ENCODE data around the gene SCARB1.

DNA sequence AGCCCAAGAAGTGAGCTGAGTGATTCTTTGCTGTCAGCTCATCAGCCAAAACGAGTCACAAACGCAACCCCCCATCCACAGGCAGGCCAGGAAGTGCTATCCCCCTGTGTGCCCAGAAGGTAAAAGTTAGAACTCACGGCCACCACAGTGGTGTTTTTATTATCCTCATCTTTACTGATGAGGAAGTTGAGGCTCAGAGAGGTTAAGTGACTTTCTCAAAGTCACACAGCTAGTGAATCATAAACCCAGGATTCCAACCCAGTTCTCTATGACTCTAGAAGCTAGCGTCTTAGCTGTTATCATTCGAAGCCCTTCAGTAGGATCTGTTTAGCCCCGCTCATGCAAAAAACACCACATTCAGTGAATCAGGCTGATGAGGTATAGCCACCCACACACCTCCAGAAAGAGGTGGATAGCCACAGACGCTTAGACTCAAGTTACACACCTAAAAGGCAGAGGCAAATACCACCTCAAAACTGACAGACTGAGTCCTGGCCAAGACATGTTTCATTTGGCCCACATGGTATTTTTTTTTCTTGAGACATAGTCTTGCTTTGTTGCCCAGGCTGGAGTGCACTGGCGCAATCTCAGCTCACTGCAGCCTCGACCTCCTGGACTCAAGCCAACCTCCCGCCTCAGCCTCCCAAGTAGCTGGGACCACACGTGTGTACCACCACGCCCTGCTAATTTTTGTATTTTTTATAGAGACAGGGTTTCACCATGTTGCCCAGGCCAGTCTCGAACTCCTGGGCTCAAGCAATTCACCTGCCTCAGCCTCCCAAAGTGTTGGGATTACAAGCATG is 100.7 kb downstream of the SCARB1 start:
- no peak for TF ChIP-seq ESRRG (CRISPR knock-in tag; IDR thresholded peaks at IDR 0.05)
- TF ChIP-seq TCF4 (CRISPR knock-in tag; IDR thresholded peaks at IDR 0.05; ENCODE audit: borderline replicate concordance) = no peak
- TF ChIP-seq, protein P1, sequence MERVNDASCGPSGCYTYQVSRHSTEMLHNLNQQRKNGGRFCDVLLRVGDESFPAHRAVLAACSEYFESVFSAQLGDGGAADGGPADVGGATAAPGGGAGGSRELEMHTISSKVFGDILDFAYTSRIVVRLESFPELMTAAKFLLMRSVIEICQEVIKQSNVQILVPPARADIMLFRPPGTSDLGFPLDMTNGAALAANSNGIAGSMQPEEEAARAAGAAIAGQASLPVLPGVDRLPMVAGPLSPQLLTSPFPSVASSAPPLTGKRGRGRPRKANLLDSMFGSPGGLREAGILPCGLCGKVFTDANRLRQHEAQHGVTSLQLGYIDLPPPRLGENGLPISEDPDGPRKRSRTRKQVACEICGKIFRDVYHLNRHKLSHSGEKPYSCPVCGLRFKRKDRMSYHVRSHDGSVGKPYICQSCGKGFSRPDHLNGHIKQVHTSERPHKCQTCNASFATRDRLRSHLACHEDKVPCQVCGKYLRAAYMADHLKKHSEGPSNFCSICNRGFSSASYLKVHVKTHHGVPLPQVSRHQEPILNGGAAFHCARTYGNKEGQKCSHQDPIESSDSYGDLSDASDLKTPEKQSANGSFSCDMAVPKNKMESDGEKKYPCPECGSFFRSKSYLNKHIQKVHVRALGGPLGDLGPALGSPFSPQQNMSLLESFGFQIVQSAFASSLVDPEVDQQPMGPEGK (CRISPR knock-in tag; IDR thresholded peaks at IDR 0.05; ENCODE audit: borderline replicate concordance) = no peak
- no peak for TF ChIP-seq ZFP3 (CRISPR knock-in tag; IDR thresholded peaks at IDR 0.05)
- no peak for TF ChIP-seq TSHZ2 (CRISPR knock-in tag; IDR thresholded peaks at IDR 0.05)
- no peak for TF ChIP-seq OSR1 (CRISPR knock-in tag; IDR thresholded peaks at IDR 0.05)
- no peak for TF ChIP-seq CREB5 (CRISPR knock-in tag; IDR thresholded peaks at IDR 0.05; ENCODE audit: low read depth)
- TF ChIP-seq ARNTL (CRISPR knock-in tag; IDR thresholded peaks at IDR 0.05; ENCODE audit: borderline replicate concordance, low read depth) = no peak
- TF ChIP-seq ZNF70 (CRISPR knock-in tag; IDR thresholded peaks at IDR 0.05) = no peak
- TF ChIP-seq PPARA (CRISPR knock-in tag; IDR thresholded peaks at IDR 0.05; ENCODE audit: borderline replicate concordance) = no peak
- TF ChIP-seq ZFP30 (CRISPR knock-in tag; IDR thresholded peaks at IDR 0.05) = no peak
- TF ChIP-seq RARB (CRISPR knock-in tag; IDR thresholded peaks at IDR 0.05) = no peak
